IMR-90 (cell line): Measurements from ENCODE around the gene CACNB3. TPM values are rescaled to one million over a fixed set of nuclear protein-coding genes. Genes with fewer than 3 reads are reported as not detected.

Source experiments
- ATAC-seq: fragments of 200-7000 bp; cut with Tn5 transposase; 2 replicates; pipeline ENCODE4 v1.9.1; 2020; ENCODE audit warnings: low read depth, mild to moderate bottlenecking, moderate library complexity
- BruUV-seq: library from RNA; stranded (reverse); fragments of 400-500 nt; replicated peaks from 2 replicates; lab custom pipeline; 2021; lab: Mats Ljungman, UMichigan
- CTCF ChIA-PET: fragments of 300-600 bp; formaldehyde crosslinking; extraction: SDS; loops from one replicate; lab custom pipeline; 2021; ENCODE audit warnings: antibody characterized with exemption; lab: Yijun Ruan, JAX
- POLR2A ChIA-PET: fragments of 300-600 bp; sonication (Branson Sonifier 250); formaldehyde crosslinking; loops from one replicate; lab custom pipeline; 2022; ENCODE audit warnings: antibody characterized with exemption; ENCODE audit not compliant: unreplicated experiment; lab: Charles Lee
- DNase-seq: peaks from one replicate; pipeline ENCODE4 v3.0.0; 2013
- H2AFZ ChIP-seq: replicated peaks from 2 replicates; pipeline ENCODE3; 2013; ENCODE audit warnings: low read length, mild to moderate bottlenecking; ENCODE audit not compliant: poor library complexity
- H2AK5ac ChIP-seq: 2 replicates; pipeline ENCODE4 v1.6.1; 2013; ENCODE audit warnings: low read depth, low read length, inconsistent platforms
- H2AK9ac ChIP-seq: replicated peaks from 2 replicates; pipeline ENCODE3; 2013; ENCODE audit warnings: mild to moderate bottlenecking, low read depth, low read length, moderate library complexity; ENCODE audit not compliant: poor library complexity
- H2BK120ac ChIP-seq: 2 replicates; pipeline ENCODE4 v1.6.1; 2013; ENCODE audit warnings: low read depth, low read length, inconsistent platforms
- H2BK15ac ChIP-seq: 3 replicates; pipeline ENCODE4 v1.6.1; 2013; ENCODE audit warnings: low read depth, low read length, inconsistent platforms
- H2BK20ac ChIP-seq: 2 replicates; pipeline ENCODE4 v1.6.1; 2013; ENCODE audit warnings: low read depth, mild to moderate bottlenecking, inconsistent platforms, low read length, moderate library complexity
- H2BK5ac ChIP-seq: 2 replicates; pipeline ENCODE4 v1.6.1; 2013; ENCODE audit warnings: mild to moderate bottlenecking, low read depth, low read length, inconsistent platforms; ENCODE audit not compliant: poor library complexity, severe bottlenecking
- H3K14ac ChIP-seq: replicated peaks from 2 replicates; pipeline ENCODE4 v1.6.1; 2013; ENCODE audit warnings: low read depth, low read length, inconsistent platforms
- H3K18ac ChIP-seq: 2 replicates; pipeline ENCODE4 v1.6.1; 2013; ENCODE audit warnings: low read depth, low read length, control low read depth
- H3K23ac ChIP-seq: 2 replicates; pipeline ENCODE4 v1.6.1; 2013; ENCODE audit warnings: low read depth, low read length, inconsistent platforms
- H3K27ac ChIP-seq: 2 replicates; pipeline ENCODE4 v1.5.1; 2013; ENCODE audit warnings: mild to moderate bottlenecking, control low read depth, low read length; ENCODE audit not compliant: insufficient read depth
- H3K27me3 ChIP-seq: 2 replicates; pipeline ENCODE4 v1.6.1; 2013; ENCODE audit warnings: low read length; ENCODE audit not compliant: control insufficient read depth, insufficient read depth
- H3K36me3 ChIP-seq: 2 replicates; pipeline ENCODE4 v1.6.1; 2013; ENCODE audit warnings: low read length, mixed read lengths; ENCODE audit not compliant: control insufficient read depth, insufficient read depth
- H3K4ac ChIP-seq: 2 replicates; pipeline ENCODE4 v1.6.1; 2013; ENCODE audit warnings: low read depth, low read length, inconsistent platforms
- H3K4me1 ChIP-seq: 2 replicates; pipeline ENCODE4 v1.6.1; 2013; ENCODE audit warnings: low read length, mixed read lengths; ENCODE audit not compliant: control insufficient read depth, insufficient read depth
- H3K4me2 ChIP-seq: 2 replicates; pipeline ENCODE4 v1.6.1; 2013; ENCODE audit warnings: low read depth, mild to moderate bottlenecking, control low read depth, low read length, moderate library complexity
- H3K4me3 ChIP-seq: 2 replicates; pipeline ENCODE4 v1.5.1; 2013; ENCODE audit warnings: low read depth, mild to moderate bottlenecking, control low read depth, low read length, moderate library complexity; ENCODE audit not compliant: insufficient read depth
- H3K56ac ChIP-seq: 2 replicates; pipeline ENCODE4 v1.6.1; 2013; ENCODE audit warnings: low read length, inconsistent platforms; ENCODE audit not compliant: insufficient read depth; ENCODE audit errors: extremely low read depth
- H3K79me1 ChIP-seq, 2 experiments: 2 replicates each; pipeline ENCODE4 v1.6.1; 2013; ENCODE audit warnings: low read length in 2 of 2, inconsistent platforms in 1 of 2, low read depth in 1 of 2
- H3K9ac ChIP-seq: 2 replicates; pipeline ENCODE4 v1.6.1; 2013; ENCODE audit warnings: low read depth, low read length, control low read depth
- H3K9me1 ChIP-seq: 2 replicates; pipeline ENCODE4 v1.6.1; 2013; ENCODE audit warnings: low read length, inconsistent platforms; ENCODE audit not compliant: insufficient read depth
- H3K9me3 ChIP-seq: 2 replicates; pipeline ENCODE4 v1.6.1; 2013; ENCODE audit warnings: low read length; ENCODE audit not compliant: control insufficient read depth, insufficient read depth
- H4K20me1 ChIP-seq: 2 replicates; pipeline ENCODE4 v1.6.1; 2013; ENCODE audit warnings: low read length, inconsistent platforms; ENCODE audit not compliant: insufficient read depth
- H4K5ac ChIP-seq: 2 replicates; pipeline ENCODE4 v1.6.1; 2013; ENCODE audit warnings: mild to moderate bottlenecking, low read depth, low read length, control low read depth
- H4K8ac ChIP-seq, 2 experiments: 2 replicates each; pipeline ENCODE4 v1.6.1; 2013; ENCODE audit warnings: low read depth in 2 of 2, low read length in 2 of 2, control low read depth in 1 of 2, inconsistent platforms in 1 of 2
- H4K91ac ChIP-seq: 2 replicates; pipeline ENCODE4 v1.6.1; 2013; ENCODE audit warnings: low read depth, low read length, inconsistent platforms; ENCODE audit not compliant: insufficient read depth
- BHLHE40 ChIP-seq: fragments of 150-350 bp; IDR thresholded peaks from 2 replicates; pipeline ENCODE4 v1.6.1; 2016; ENCODE audit warnings: mild to moderate bottlenecking, low read depth, low read length
- CEBPB ChIP-seq: IDR thresholded peaks from 2 replicates; pipeline ENCODE4 v1.6.1; 2012; ENCODE audit warnings: low read depth, low read length, improper control_type of control experiment
- CHD1 ChIP-seq: IDR thresholded peaks from 2 replicates; pipeline ENCODE4 v1.6.1; 2012; ENCODE audit warnings: low read depth, low read length, improper control_type of control experiment
- MAFK ChIP-seq: IDR thresholded peaks from 2 replicates; pipeline ENCODE4 v1.6.1; 2012; ENCODE audit warnings: low read depth, low read length, improper control_type of control experiment
- MAZ ChIP-seq: IDR thresholded peaks from 2 replicates; pipeline ENCODE4 v1.6.1; 2012; ENCODE audit warnings: low read depth, mild to moderate bottlenecking, low read length, improper control_type of control experiment, moderate library complexity, borderline replicate concordance
- NFE2L2 ChIP-seq: fragments of 150-350 bp; IDR thresholded peaks from 2 replicates; pipeline ENCODE4 v1.6.1; 2016; ENCODE audit warnings: low read depth, mild to moderate bottlenecking, low read length
- POLR2A ChIP-seq: IDR thresholded peaks from 2 replicates; pipeline ENCODE4 v1.6.1; 2012; ENCODE audit warnings: mild to moderate bottlenecking, low read depth, low read length
- RAD21 ChIP-seq: IDR thresholded peaks from 2 replicates; pipeline ENCODE4 v1.6.1; 2012; ENCODE audit warnings: low read length, improper control_type of control experiment
- RCOR1 ChIP-seq: IDR thresholded peaks from 2 replicates; pipeline ENCODE4 v1.6.1; 2012; ENCODE audit warnings: mild to moderate bottlenecking, low read length, improper control_type of control experiment; ENCODE audit not compliant: insufficient replicate concordance
- SMC3 ChIP-seq: fragments of 150-350 bp; IDR thresholded peaks from 2 replicates; pipeline ENCODE4 v1.6.1; 2016; ENCODE audit warnings: low read depth, mild to moderate bottlenecking, antibody characterized with exemption, low read length, moderate library complexity
- WGBS, 2 experiments: methylation state at CpG; one replicate each; pipeline versions ENCODE4 v1.1.5 to v1.1.7; 2013; ENCODE audit warnings: missing lambda C conversion rate in 2 of 2; ENCODE audit not compliant: insufficient read length in 1 of 2; ENCODE audit errors: extremely low coverage in 2 of 2; 5-methylcytosine and 5-hydroxymethylcytosine counted together
- dilution Hi-C: fragments of 300-500 bp; cut with HindIII; formaldehyde crosslinking; loops from one replicate; pipeline ENCODE4 v1.14.3; 2018; ENCODE audit warnings: low sequenced_read_pairs; ENCODE audit not compliant: unreplicated experiment
- in situ Hi-C: fragments of 300-500 bp; cut with MboI; formaldehyde crosslinking; loops from 3 replicates; pipeline ENCODE4 v1.14.3; 2019; ENCODE audit warnings: low sequenced_read_pairs, inconsistent platforms, mixed read lengths
- intact Hi-C: fragments of 100-400 bp; cut with micrococcal nuclease; formaldehyde crosslinking; loops from 2 replicates; pipeline ENCODE4 v1.10.0; 2022
- polyA plus RNA-seq, 3 experiments: library from polyadenylated mRNA; depleted of rRNA; stranded (reverse); fragments of >200 nt; gene quantifications; 2 replicates each; pipeline ENCODE4 v1.2.3, GENCODE V29; 2012; ENCODE audit warnings: low replicate concordance in 1 of 3
- total RNA-seq: library from RNA; depleted of rRNA; stranded (reverse); fragments of >200 nt; gene quantifications from 2 replicates; pipeline ENCODE4 v1.2.3, GENCODE V29; 2012
- TF ChIP-seq, protein P1 (sequence below): fragments of 150-350 bp; IDR thresholded peaks from 2 replicates; pipeline ENCODE4 v1.6.1; 2016; ENCODE audit warnings: low read depth, mild to moderate bottlenecking, low read length, moderate library complexity, borderline replicate concordance
- TF ChIP-seq, protein P2 (sequence below): fragments of 150-350 bp; IDR thresholded peaks from 2 replicates; pipeline ENCODE4 v1.6.1; 2017; ENCODE audit warnings: mild to moderate bottlenecking, antibody characterized with exemption, low read length, low read depth
- TF ChIP-seq, protein P3 (sequence below): conservative IDR thresholded peaks from 2 replicates; pipeline ENCODE4 v1.5.1; 2012; ENCODE audit warnings: mild to moderate bottlenecking, low read depth, low read length, improper control_type of control experiment

The CACNB3 gene
- total and polyA plus RNA-seq, 2 of the 4 experiments (the other 2 are of a cell fraction): 18.1 to 45.1 TPM

DNA sequence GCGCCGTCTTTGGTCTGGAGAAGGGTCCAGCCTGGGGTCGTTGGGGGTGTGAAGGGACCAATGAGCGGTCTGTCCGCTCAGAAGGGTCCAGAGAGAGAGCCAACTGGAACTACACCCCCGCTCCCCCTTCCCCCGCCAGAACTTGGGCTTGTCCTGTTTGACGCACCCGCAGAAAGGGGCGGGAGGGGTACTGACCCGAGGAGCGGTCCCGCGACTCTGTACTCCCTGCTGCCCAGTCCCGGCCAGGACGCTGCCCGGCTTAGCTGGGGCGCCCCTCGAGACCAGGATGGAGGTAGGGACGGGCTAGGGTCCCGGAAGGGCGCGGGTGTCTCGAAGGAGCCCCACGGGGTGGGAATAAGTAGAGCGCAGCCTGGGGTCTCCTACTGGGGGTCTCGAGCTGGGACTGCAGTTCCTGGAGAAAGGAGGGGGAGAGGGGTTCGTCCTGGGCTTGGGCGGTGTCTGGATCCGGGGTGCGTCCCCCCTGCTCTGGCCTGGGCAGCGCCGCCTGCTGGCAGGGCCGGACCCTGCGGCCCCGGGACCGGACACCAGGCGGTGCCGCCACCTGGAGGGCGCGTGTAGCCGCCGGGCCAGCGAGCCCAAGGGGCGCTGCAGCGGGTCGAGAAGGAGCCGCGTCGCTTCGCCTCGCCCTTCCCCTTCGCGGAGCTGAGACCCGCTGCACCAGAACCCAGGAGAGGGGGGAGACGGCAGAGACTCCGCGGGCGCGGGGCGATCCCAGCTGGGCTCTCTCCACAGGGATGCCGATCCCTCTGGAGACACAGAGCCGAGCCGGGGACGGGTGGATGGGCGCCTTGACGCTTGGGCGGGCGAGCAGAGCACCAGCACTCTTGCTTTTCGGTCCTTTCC is 3.8 kb upstream of the CACNB3 start:
- peak; percentile 75 for DNase-seq
- dilution Hi-C loops: no loop called here
- H4K20me1 ChIP-seq: 0 out of 2 replicates have a peak, but pooled peaks cover 4% of the 10 kb centered on the region
- peak overlapping the region; percentile 95 for H3K14ac ChIP-seq
- H3K4me3 ChIP-seq: peak overlapping the region; percentile 55
- peak overlapping the region; percentile 97 for H3K27ac ChIP-seq
- H3K18ac ChIP-seq: peak overlapping the region; percentile 70
- H2BK20ac ChIP-seq: peak overlapping the region; percentile 55; the same call in 1 of the 2 replicates
- peaks cover 41% of the 10 kb centered on the region for H3K9me1 ChIP-seq
- H3K4me2 ChIP-seq: peak overlapping the region; percentile 91
- H3K9ac ChIP-seq: peak overlapping the region; percentile 93
- no peaks in the 10 kb centered on the region for H3K9me3 ChIP-seq
- peak overlapping the region; percentile 94 for H2AK9ac ChIP-seq
- peak overlapping the region; percentile 79 for H2BK120ac ChIP-seq
- H3K4ac ChIP-seq: peak overlapping the region; percentile 94
- ChIA-PET CTCF (interaction anchor here (0.5 to 3.1 kb wide), 10 partner anchors 12 to 72 kb away, joined by 3 to 11 read pairs (median 6); no protein-coding TSS in a partner anchor), POLR2A (no interaction called here)
- H4K91ac ChIP-seq: peak overlapping the region; percentile 95
- peak overlapping the region; percentile 95 for H2BK5ac ChIP-seq
- H4K8ac ChIP-seq: peak overlapping the region; percentile 73 to 98
- H3K56ac ChIP-seq: peak overlapping the region; percentile 95
- WGBS, 2 experiments: 0% methylated on average over 20 of the region's 70 CpGs; no CpG with 5 or more reads in 1 of the 2 experiments
- no peaks in the 10 kb centered on the region for H3K36me3 ChIP-seq
- BruUV-seq: TSS peak; percentile 39
- H2BK15ac ChIP-seq: peak overlapping the region; percentile 80; the same call in 2 of the 3 replicates
- peaks cover 39% of the 10 kb centered on the region for H3K4me1 ChIP-seq
- ATAC-seq: peak; percentile 52
- peak overlapping the region; percentile 99 for H2AK5ac ChIP-seq
- peak overlapping the region; percentile 96 for H2AFZ ChIP-seq
- H4K5ac ChIP-seq: peak overlapping the region; percentile 75
- H3K23ac ChIP-seq: peak overlapping the region; percentile 86
- intact Hi-C loops: loop anchor here (1.0 to 5.0 kb wide), 2 partner anchors 61 to 617 kb away; no protein-coding TSS in a partner anchor
- H3K79me1 ChIP-seq: peaks cover 36 to 81% of the 10 kb centered on the region in 2 experiments
- in situ Hi-C loops: no loop called here
- H3K27me3 ChIP-seq: no peaks in the 10 kb centered on the region
- TF ChIP-seq, protein P1, sequence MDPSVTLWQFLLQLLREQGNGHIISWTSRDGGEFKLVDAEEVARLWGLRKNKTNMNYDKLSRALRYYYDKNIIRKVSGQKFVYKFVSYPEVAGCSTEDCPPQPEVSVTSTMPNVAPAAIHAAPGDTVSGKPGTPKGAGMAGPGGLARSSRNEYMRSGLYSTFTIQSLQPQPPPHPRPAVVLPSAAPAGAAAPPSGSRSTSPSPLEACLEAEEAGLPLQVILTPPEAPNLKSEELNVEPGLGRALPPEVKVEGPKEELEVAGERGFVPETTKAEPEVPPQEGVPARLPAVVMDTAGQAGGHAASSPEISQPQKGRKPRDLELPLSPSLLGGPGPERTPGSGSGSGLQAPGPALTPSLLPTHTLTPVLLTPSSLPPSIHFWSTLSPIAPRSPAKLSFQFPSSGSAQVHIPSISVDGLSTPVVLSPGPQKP: no peak
- TF ChIP-seq, protein P2, sequence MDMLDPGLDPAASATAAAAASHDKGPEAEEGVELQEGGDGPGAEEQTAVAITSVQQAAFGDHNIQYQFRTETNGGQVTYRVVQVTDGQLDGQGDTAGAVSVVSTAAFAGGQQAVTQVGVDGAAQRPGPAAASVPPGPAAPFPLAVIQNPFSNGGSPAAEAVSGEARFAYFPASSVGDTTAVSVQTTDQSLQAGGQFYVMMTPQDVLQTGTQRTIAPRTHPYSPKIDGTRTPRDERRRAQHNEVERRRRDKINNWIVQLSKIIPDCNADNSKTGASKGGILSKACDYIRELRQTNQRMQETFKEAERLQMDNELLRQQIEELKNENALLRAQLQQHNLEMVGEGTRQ: no peak
- TF ChIP-seq CEBPB (no peak), POLR2A (0 out of 2 replicates have a peak, but pooled peaks have one; percentile 22), RCOR1 (no peak), MAZ (peak; percentile 89), BHLHE40 (0 out of 2 replicates have a peak, but pooled peaks have one; percentile 26), NFE2L2 (no peak), MAFK (no peak), SMC3 (peak; percentile 76), CHD1 (no peak), RAD21 (peak; percentile 64)
- TF ChIP-seq, protein P3, sequence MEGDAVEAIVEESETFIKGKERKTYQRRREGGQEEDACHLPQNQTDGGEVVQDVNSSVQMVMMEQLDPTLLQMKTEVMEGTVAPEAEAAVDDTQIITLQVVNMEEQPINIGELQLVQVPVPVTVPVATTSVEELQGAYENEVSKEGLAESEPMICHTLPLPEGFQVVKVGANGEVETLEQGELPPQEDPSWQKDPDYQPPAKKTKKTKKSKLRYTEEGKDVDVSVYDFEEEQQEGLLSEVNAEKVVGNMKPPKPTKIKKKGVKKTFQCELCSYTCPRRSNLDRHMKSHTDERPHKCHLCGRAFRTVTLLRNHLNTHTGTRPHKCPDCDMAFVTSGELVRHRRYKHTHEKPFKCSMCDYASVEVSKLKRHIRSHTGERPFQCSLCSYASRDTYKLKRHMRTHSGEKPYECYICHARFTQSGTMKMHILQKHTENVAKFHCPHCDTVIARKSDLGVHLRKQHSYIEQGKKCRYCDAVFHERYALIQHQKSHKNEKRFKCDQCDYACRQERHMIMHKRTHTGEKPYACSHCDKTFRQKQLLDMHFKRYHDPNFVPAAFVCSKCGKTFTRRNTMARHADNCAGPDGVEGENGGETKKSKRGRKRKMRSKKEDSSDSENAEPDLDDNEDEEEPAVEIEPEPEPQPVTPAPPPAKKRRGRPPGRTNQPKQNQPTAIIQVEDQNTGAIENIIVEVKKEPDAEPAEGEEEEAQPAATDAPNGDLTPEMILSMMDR: peak; percentile 100
